ENCODE data around the gene S100Z.
"Not testable (repeated sequence)": the region's sequence is repeated elsewhere in the genome, so short reads cannot be mapped to it uniquely, and the experiment has no call there.

S100Z gene

DNA sequence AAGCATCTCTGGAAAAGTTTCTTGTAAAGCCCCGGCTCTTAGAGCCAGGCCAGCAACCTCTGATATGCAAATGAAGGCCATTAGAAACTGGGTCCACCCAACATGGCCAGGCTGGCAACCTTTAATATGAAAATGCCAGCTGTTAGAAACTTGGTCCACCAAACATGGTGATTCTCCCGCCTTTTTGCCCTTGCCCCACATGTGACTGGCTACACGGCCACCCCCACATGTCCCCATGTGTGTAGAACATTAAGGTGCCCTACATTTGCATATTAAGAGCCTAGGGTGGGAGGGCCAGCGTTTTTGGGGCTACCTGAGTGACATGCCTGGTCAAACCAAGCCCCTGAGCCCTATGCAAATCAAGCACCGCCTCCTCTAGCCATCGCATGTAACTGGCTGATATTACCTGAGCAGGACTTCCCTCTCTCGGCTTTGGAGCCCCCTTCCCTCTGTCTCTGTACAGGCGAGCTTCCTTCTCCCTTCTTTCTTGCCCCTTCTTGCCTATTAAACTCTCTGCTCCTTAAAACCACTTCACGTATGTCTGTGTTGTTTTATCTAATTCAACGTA, 39.0 kb downstream of the S100Z start:
- no peak for DNase-seq

DNA sequence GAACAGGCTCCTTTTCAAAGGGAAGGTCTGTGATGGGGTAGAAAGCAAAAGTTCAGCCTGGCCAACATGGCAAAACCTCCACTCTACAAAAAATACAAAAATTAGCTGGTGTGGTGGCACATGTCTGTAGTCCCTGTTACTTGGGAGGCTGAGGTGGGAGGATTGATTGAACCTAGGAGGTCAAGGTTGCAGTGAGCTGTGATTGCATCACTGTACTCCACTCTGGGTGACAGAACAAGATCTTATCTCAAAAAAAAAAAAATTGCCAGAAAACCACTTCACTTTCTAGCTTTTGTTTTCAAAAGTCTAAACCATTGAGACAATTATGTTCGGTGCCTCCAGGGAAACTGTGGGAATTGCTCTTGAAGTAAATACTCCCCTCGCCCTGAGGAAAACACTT, 43.5 kb downstream of the S100Z start:
- DNase-seq = no peak

DNA sequence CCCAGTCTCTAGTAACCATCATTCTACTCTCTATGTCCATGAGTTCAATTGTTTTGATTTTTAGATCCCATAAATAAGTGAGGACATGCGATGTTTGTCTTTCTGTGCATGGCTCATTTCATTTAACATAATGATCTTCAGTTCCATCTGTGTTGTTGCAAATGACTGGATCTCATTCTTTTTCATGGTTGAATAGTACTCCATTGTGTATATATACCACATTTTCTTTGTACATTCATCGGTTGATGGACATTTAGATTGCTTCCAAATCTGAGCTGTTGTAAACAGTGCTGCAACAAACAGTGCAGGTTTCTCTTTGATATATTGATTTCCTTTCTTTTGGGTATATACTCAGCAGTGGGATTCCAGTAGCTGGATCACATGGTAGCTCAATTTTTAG, 46.4 kb downstream of the S100Z start:
- no peak for DNase-seq

DNA sequence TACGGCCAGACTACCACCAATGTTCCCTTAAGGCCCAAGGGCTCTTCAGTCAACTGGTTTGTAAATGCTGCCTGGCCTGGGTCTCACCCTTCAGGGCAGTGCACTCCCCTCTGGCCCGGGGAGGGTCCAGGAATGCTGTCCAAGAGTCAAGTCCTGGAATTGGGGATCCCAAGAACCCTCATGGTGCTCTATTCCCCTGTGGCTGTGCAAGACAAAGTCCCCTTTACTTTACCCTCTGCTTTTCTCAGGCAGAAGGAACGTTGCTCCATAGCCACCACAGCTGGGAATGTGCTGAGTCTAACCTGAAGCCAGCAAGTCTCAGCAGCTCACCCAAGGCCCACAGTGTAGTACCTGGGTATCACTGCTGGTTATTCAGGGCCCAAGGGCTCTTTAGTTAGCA, 51.7 kb downstream of the S100Z start:
- DNase-seq = no peak

DNA sequence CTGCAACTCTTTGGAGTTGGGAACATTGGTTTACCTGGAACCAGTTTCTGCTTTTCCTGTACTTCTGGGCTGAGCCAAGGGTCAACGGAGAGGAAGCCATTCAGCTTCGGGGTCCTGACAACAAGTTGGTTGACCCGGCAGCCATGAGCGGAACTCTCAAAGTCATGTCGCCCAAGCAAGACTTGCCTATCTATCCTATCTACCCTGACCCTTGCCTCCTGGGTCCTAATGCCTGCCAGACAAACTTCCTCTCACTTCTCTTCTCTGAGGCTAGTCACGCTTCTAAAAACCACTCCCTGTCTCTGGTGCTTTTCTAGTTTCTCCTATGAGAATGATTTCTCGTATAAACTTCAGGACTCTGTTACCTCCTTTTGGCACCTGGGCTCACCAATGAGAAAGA, 58.4 kb downstream of the S100Z start:
- DNase-seq = no peak

DNA sequence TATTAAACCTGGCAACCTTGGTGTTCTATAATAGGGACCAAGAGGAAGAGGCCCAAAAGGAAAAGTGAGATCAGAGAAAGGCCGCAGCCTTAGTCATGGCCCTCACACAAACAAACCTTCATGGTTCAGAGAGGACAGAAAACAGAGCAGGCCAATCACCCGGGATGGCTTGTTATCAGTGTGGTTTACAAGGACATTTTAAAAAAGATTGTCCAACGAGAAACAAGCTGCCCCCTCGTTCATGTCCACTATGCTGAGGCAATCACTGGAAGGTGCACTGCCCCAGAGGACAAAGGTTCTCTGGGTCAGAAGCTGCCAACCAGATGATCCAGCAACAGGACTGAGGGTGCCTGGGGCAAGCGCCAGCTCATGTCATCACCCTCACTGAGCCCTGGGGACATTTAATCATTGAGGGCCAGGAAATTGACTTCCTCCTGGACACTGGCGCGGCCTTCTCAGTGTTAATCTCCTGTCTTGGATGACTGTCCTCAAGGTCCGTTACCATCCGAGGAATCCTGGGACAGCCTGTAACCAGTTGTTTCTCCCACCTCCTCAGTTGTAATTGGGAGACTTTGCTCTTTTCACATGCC, 60.6 kb downstream of the S100Z start:
- not testable (repeated sequence) for DNase-seq

DNA sequence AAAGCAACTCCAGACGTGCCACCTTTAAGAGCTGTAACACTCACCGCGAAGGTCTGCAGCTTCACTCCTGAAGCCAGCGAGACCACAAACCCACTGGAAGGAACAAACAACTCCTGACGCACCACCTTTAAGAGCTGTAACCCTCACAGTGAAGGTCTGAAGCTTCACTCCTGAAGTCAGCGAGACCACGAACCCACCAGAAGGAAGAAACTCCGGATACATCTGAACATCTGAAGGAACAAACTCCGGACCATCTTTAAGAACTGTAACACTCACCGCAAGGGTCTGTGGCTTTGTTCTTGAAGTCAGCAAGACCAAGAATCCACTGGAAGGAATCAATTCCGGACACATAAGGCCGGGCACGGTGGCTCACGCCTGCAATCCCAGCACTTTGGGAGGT, 64.9 kb downstream of the S100Z start:
- DNase-seq = not testable (repeated sequence)

DNA sequence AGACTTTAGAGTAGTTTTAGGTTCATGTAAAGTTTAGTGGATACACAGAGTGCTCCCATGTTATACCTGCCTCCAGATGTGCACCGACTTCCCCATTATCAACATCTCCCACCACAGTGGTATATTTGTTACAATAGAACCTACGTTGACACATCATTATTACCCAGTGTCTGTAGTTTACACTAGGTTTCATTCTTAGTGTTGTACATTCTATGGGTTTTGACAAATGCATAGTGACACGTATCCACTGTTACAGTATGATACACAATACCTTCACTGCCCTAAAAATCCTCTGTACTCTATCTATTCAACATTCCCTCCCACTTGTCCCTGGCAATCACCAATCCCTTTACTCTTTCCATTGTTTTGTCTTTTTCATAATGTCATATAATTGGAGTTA, 68.7 kb downstream of the S100Z start:
- DNase-seq = no peak

DNA sequence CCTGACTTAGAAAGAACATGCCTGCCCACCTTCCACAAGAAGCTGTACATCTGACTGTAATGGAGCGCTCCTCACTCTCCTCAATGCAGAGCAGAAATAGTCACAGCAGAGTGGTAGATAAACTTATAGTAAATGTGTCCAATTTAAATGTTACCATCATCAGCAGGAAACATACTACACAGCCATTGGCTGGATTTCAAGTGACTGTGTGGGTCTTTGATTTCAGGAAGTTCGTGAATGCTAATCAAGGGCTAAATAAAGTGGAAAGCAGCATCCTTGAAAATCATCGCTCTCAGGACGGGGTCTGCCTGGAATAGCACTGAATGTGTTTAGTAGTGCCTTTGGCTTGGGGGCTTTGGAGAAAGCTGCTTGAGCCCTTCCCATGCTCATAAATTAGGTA, 70.7 kb downstream of the S100Z start:
- DNase-seq = no peak

DNA sequence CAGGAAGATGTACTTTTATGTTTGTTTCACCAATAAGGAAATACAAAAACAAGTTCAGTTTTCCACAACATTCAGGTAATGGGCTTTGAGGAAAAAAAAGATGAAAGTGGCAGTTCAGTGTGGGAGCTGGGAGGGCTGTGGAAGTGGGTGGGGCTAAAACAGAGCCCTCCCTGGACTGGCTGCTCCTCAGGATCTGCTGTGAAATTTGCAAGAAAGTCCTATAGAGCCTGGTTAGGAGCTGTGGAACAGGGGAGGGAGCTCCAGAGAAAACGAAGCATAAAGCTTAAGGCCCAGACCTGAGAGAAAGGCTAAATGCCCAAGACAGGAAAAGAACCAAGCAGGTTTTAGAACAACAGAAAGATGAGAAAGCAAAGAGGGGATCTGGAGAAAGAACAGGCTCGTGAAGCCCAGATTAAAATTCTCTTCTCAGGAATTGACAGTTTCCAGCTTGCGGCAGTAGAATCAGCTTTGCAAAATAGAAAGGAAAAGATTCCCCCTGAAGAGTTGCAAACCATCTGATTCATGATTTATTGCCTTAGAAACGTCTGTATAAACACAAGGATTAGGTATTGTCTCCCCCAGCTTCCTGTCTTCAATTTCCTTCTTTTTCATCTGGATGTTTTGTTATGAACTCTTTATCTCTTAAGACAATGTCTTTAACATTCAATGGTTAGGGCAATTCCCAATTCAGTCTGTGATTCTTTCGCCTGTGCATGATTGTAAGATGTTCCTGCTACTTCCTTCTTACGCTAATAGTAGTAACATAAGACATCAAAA, 76.7 kb downstream of the S100Z start:
- no peak for DNase-seq

DNA sequence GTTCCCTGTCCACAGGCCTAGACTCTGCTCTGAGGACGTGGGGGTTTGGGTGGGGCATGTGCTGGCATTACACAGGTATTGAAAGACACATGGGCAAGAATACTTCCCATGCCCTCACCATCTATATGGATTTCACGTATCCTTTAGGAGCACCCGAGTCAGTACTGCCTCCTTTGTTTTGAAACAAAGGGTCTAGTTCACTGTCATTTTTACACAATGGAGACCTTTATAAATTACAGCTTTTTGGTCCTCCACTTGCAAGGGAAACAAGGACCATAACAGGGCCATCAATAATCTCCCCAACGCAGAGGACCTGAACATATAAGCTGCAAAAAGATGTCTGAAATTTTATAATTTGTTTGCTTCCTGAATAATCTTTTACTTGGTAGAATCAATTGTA, 78.1 kb downstream of the S100Z start:
- no peak for DNase-seq

DNA sequence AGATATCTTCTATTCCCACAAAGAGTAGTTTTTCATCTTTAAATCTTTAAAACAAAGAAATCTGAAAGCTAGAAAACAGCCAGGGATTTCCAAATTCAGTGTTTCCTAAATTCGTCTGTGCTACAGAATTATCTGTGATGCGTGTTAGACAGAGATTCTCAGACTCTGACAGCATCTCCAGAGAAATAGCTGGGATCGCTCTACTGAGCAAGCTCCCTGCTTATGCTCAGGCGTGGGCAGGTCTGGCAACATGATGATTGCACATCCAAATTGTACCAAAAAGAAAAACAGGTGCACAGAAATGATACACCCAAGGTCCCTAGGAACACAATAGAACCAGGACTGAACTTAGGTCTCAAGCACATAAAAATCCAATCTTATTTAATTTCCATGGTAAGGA, 80.3 kb downstream of the S100Z start:
- DNase-seq = no peak

DNA sequence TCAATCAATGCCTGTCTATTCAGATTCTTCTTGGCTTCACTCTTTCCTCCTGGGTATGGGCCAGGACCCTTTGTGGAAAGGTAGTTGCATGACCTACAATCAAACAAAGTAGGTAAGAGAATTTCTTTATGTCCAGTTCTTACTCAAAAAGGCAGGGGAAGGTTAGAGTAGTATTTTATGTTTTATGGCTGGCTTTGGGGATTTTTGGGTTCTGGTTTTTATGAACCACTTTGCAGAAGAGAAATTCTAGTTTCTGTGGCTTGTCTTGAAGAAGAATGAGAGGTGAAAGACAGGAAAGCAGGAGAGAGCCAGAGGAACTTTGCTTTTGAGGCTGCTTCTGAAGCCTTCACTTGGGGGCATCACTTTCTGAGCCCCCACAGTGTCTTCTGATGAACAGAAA, 88.4 kb downstream of the S100Z start:
- no peak for DNase-seq

DNA sequence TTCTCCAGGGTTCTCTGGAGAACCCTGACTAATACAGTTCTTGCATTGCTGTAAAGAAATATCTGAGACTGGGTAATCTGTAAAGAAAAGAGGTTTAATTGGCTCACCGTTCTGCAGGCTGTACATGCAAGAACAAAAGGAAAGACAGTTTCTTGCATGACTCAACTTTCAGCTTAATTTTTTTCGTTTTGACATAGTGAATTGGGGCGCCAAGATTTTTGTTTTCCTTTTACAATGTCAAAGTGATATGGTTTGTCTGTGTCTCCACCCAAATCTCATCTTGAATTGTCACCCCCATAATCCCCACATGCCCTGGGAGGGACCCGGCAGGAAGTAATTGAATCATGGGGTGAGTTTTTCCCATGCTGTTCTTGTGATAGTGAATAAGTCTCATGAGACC, 91.2 kb downstream of the S100Z start:
- DNase-seq = no peak

DNA sequence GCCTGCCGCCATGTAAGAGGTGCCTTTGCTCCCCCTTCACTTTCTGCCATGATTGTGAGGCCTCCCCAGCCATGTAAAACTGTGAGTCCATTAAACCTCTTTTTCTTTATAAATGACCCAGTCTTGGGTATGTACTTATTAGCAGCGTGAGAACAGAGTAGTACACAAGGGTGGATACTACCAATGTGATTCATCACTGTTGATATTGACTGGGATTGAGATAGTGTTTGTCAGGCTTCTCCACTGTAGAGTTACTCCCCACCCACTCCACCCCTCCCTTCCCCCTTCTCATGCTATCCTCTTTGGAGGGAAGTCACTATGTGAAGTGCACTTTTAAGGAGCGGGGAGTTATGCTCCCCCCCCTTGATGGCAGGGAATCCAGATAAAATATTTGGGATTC, 91.6 kb downstream of the S100Z start:
- DNase-seq = no peak

DNA sequence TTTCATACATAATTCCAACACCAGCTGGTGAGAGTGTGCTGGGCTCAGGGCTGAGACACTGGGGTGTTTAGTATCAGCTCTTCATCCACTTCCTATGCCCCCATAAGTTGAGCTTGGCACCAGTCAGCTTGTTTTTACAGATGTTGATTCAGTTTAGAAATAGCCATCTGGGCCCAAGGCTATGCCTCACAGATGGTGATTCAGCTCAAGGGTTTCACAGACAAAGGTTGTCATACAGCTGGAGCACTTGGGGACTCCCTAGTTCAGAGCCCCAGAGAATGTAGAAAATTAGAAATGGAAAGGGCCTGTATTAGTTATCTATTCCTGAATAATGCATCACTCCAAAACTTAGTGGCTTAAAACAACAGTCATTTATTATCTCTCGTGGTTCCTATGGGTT, 92.8 kb downstream of the S100Z start:
- DNase-seq = no peak

DNA sequence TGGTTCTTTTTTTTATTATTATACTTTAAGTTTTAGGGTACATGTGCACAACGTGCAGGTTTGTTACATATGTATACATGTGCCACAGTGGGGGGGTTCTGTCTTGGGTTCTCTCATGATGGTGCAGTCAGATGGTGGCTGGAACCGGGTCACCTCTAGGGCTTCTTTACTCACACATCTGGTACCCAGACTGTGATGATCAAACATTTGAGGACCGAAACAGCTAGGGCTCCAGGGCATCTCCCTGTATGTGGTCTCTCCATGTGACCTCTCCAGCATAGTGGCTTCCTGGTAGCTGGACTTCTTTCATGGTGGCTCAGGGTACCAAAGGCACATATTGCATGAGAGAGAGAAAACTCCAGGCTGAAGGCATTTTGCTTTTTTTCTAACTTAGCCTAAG, 93.2 kb downstream of the S100Z start:
- no peak for DNase-seq

DNA sequence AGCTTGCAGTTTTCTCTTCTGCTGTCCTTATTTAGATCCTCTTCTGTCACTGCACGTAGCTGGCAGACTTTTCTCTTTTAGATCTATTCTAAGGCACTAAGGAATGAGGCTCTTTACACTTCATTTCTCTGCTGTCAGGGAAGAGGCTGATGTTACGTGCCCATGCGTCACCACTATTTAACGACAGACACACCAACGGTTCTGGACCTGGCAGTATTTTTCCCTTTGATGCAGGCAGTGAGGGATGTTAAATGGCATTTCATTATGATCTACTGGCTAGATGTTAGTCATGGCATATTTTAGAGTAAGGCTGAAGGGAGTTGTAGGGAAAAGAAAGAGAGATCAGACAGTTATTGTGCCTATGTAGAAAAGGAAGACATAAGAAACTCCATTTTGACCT, 94.8 kb downstream of the S100Z start:
- no peak for DNase-seq

DNA sequence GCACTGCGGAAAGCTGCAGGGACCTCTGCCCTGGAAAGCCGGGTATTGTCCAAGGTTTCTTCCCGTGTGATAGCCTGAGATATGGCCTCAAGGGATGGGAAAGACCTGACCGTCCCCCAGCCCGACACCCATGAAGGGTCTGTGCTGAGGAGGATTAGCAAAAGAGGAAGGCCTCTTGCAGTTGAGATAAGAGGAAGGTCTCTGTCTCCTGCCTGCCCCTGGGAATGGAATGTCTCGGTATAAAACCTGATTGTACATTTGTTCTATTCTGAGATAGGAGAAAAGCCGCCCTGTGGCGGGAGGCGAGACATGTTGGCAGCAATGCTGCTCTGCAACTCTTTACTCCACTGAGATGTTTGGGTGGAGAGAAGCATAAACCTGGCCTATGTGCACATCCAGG, 95.4 kb downstream of the S100Z start:
- DNase-seq = not testable (repeated sequence)

DNA sequence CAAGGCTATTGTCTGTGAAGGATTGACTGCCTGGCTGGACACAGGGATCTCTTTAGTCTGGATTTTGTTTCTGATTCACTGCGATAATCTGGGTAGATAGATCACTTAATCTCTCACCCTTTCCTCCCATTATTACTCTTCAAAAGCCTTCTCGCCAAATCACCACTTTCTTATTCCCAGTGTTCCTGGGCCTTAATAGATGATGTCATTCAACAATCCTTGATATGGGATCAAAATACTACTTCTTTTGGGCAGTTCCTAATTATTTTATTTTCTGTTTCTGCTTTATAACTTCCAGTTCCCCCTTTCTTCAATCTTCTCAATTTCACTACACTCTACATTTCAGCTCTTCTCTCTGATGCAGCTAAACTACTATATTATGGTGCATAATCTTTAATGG, 96.3 kb downstream of the S100Z start:
- no peak for DNase-seq

DNA sequence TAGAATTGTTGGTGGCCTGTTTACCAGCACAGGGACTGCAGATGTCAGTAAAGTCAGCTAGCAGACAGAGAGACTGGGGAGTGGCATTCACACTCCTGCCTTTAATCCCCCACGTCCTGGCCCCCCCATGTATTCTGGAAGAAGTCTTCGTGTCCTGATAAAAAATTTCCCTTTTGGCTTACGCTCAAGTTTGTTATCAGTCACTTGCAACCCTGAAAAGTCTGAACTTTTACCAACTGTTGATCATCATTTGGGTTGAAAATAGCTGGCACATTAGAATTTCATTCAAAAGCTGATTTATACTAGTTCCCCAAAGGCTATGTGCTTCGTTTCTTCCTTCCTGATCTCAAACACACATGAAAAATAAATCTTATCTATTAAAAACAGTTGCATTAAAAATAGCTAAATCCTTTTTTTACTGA, 97.3 kb downstream of the S100Z start:
- no peak for DNase-seq

DNA sequence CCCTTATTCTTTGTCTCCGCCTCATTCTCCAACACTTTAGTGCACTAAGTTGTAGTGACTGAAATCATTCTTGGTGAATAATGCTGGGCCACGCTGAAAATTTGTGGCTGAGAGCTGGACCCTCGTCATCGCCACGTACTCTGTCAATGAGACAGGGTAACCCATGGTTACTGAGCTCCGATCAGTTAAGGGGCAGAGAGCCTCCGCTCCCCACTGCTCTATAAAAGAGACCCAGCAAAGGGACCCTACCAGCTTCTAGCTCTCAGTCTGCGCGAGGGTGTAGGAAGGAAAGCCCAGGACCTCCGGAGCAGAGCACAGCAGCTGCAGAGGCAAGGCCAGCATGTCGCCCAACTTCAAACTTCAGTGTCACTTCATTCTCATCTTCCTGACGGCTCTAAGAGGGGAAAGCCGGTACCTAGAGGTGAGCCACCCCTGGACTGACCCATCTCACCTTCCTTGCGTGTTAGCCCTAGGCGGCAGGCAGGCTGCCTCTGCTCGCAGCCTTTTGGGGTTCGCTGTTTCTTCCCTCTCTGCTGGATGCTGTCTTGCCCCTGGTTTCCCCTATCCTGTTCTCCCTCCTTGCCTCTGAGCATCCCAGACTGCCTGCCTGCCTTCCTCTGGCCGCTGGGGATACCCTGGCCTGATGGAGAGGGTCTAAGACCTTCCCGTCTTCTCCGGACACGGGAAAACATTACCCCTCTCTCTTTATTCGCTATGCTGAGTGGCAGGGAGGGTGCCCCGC, 103.2 kb downstream of the S100Z start, which contains the start of gene CRHBP:
Gene CRHBP (plus strand): TSS at position 251 of the 742 bp plus-strand sequence. CDS start 90 bp downstream, at position 341.
- DNase-seq = no peak

DNA sequence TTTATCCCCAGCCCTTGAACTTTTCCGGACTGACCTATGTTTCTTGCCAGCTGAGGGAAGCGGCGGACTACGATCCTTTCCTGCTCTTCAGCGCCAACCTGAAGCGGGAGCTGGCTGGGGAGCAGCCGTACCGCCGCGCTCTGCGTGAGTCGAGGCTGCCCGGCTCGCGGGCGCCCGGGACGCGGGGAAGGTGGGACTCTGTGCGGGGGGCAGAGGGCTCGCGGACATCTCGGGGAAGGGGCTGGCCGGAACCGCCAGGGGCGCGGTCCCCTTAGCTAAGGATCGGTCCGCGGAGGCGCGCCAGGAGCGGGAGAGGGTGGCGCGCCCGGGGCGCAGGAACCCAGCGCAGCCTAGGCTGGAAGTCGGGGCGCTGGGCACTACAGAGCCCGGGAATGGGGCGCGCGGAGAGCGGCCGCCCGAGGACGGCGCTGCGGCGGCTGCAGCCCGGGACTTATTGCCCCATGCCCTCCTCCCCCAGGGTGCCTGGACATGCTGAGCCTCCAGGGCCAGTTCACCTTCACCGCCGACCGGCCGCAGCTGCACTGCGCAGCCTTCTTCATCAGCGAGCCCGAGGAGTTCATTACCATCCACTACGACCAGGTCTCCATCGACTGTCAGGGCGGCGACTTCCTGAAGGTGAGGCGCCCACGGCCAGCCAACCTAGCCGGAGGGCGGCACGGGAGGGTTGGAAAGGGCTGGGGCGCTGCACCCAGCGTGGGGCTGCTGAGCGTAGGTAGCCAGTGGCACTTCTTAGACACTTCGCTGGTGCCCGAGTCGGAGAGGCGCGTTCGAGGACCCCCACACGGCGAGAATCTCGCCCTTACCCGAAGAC, 104.0 kb downstream of the S100Z start:
- no peak for DNase-seq

Data from SW 1271 (cell line).